K562 (cell line): ENCODE data around the gene H2AZ2. TPM values are rescaled to one million over a fixed set of nuclear protein-coding genes. Genes with fewer than 3 reads are reported as not detected.

ENCODE experiments used
- ATF1 ChIP-seq, 2 experiments: fragments of 450-650 bp in 1 of 2; IDR thresholded peaks; 2 replicates each; pipeline ENCODE4 v1.6.1; 2016; ENCODE audit warnings: missing compliant biosample characterization in 1 of 2, missing genetic modification characterization in 1 of 2
- GTF3C2 ChIP-seq: IDR thresholded peaks from 3 replicates; pipeline ENCODE4 v1.6.1; 2011; ENCODE audit warnings: borderline replicate concordance, mild to moderate bottlenecking, moderate library complexity; ENCODE audit not compliant: insufficient read length; ENCODE audit errors: extremely low read depth
- HIVEP1 ChIP-seq: fragments of 250-450 bp; sonication (Bioruptor Pico); IDR thresholded peaks from 2 replicates; pipeline ENCODE4 v1.4.0; 2020; ENCODE audit warnings: mild to moderate bottlenecking
- IFI16 ChIP-seq: fragments of 250-450 bp; sonication (Bioruptor Pico); IDR thresholded peaks from 2 replicates; pipeline ENCODE4 v2.1.2; 2022; ENCODE audit warnings: mild to moderate bottlenecking, inconsistent platforms
- MLLT1 ChIP-seq, 2 experiments: fragments of 450-650 bp; IDR thresholded peaks; 2 replicates each; pipeline ENCODE4 v1.6.1; 2016
- MYC ChIP-seq, 2 experiments: fragments of 250-450 bp in 1 of 2; sonication (Bioruptor Pico) in 1 of 2; IDR thresholded peaks; 2 replicates each; pipeline versions ENCODE4 v1.5.1 to v1.6.1; 2012 to 2021; ENCODE audit warnings: low read depth in 2 of 2, borderline replicate concordance in 1 of 2, improper control_type of control experiment in 1 of 2, low read length in 1 of 2, mild to moderate bottlenecking in 1 of 2, moderate library complexity in 1 of 2
- NFE2L1 ChIP-seq: fragments of 450-650 bp; IDR thresholded peaks from 2 replicates; pipeline ENCODE4 v1.6.1; 2016; ENCODE audit warnings: missing genetic modification characterization, low read depth, mild to moderate bottlenecking, missing compliant biosample characterization, moderate library complexity, borderline replicate concordance
- NR0B1 ChIP-seq: fragments of 450-650 bp; IDR thresholded peaks from one replicate; pipeline ENCODE4 v1.6.1; 2018; ENCODE audit warnings: mild to moderate bottlenecking, moderate library complexity; ENCODE audit not compliant: partially characterized antibody
- POU5F1 ChIP-seq: fragments of 150-350 bp; IDR thresholded peaks from 2 replicates; pipeline ENCODE4 v1.6.1; 2014; ENCODE audit warnings: borderline replicate concordance, low read length, low read depth, mild to moderate bottlenecking; ENCODE audit not compliant: partially characterized antibody
- RB1 ChIP-seq: fragments of 450-650 bp; IDR thresholded peaks from 2 replicates; pipeline ENCODE4 v1.6.1; 2017; ENCODE audit warnings: low read depth, mild to moderate bottlenecking
- RBM22 ChIP-seq: fragments of 200-400 bp; formaldehyde crosslinking; IDR thresholded peaks from 2 replicates; pipeline ENCODE4 v1.6.1; 2018; ENCODE audit warnings: low read length, low read depth; ENCODE audit not compliant: poor library complexity, severe bottlenecking
- SFPQ ChIP-seq: fragments of 200-400 bp; formaldehyde crosslinking; IDR thresholded peaks from 2 replicates; pipeline ENCODE4 v1.6.1; 2017; ENCODE audit warnings: mild to moderate bottlenecking, low read depth, low read length, moderate library complexity
- SIN3A ChIP-seq, 2 experiments: fragments of 150-350 bp in 1 of 2; IDR thresholded peaks; 2 replicates each; pipeline ENCODE4 v1.6.1; 2011 to 2016; ENCODE audit warnings: borderline replicate concordance in 2 of 2, low read depth in 2 of 2, low read length in 2 of 2, mild to moderate bottlenecking in 2 of 2, moderate library complexity in 2 of 2; ENCODE audit not compliant: control insufficient read depth in 1 of 2
- SRSF3 ChIP-seq: fragments of 200-400 bp; formaldehyde crosslinking; IDR thresholded peaks from 2 replicates; pipeline ENCODE4 v1.6.1; 2016; ENCODE audit warnings: mild to moderate bottlenecking, low read length, moderate library complexity; ENCODE audit not compliant: insufficient read depth
- TARDBP ChIP-seq: fragments of 450-650 bp; IDR thresholded peaks from 2 replicates; pipeline ENCODE4 v1.6.1; 2016
- TCF7 ChIP-seq: sonication (generic); IDR thresholded peaks from 2 replicates; pipeline ENCODE4 v1.6.1; 2016; ENCODE audit warnings: antibody characterized with exemption, borderline replicate concordance
- ZNF134 ChIP-seq: fragments of 250-450 bp; sonication (Bioruptor Pico); conservative IDR thresholded peaks from 2 replicates; pipeline ENCODE4 v1.4.0; 2020
- ZNF511 ChIP-seq: sonication (generic); formaldehyde crosslinking; IDR thresholded peaks from 2 replicates; pipeline ENCODE4 v1.8.0; 2022; ENCODE audit warnings: mild to moderate bottlenecking, missing genetic modification reagents
- polyA plus RNA-seq, 8 experiments: library from polyadenylated mRNA; depleted of rRNA in 4 of 8; stranded (reverse) in 5 of 8; unstranded in 3 of 8; fragments of >200 nt; fragmentation: Nextera tagmentation in 2 of 8; fragmentation: Illumina TruSeq in 1 of 8; extraction: Ambion mirVana in 2 of 8; extraction: Trizol in 1 of 8; gene quantifications; 2 replicates each; pipeline versions ENCODE4 v1.2.1 to v1.2.3, GENCODE V29; 2011 to 2014; ENCODE audit warnings: inconsistent platforms in 1 of 8, missing spikeins in 1 of 8
- total RNA-seq, 7 experiments: library from RNA; depleted of rRNA in 6 of 7; stranded (reverse); fragments of >200 nt in 6 of 7; fragmentation: Illumina TruSeq in 2 of 7; extraction: Trizol in 2 of 7; gene quantifications; 2 replicates each; pipeline versions ENCODE4 v1.2.1 to v1.2.3, GENCODE V29; 2011 to 2021; ENCODE audit warnings: low replicate concordance in 1 of 7

H2AZ2 gene
- total and polyA plus RNA-seq, 9 of the 15 experiments (the other 6 are each of a cell fraction or from before 2014, with no cell fraction given), result 105 to 382 (median 286) TPM

- TF ChIP-seq SFPQ (no peak), ZNF134 (CRISPR knock-in tag) (no peak), SRSF3 (no peak), ZNF511 (CRISPR knock-in tag) (peak; percentile 93; the same call in 1 of the 2 replicates), RBM22 (peak; percentile 81), SIN3A (IDR thresholded peaks at IDR 0.05; ENCODE audit: borderline replicate concordance in 2 of 2, control insufficient read depth in 1 of 2, low read depth in 2 of 2, low read length in 2 of 2) (peak in 1 of 2 experiments; percentile 79; a peak in 2 of 4 replicates), MLLT1 (IDR thresholded peaks at IDR 0.05) (peak; percentile 76 to 91; a peak in 3 of 4 replicates), HIVEP1 (peak; percentile 53; the same call in 1 of the 2 replicates), NFE2L1 (no peak), ATF1 (CRISPR knock-in tag; IDR thresholded peaks at IDR 0.05) (no peak), ATF1 (tag; IDR thresholded peaks at IDR 0.05) (no peak), NR0B1 (no peak), GTF3C2 (no peak), MYC (IDR thresholded peaks at IDR 0.05; ENCODE audit: low read depth, low read length) (0 out of 2 replicates have a peak, but pooled peaks have one; percentile 25), MYC (CRISPR knock-in tag; IDR thresholded peaks at IDR 0.05; ENCODE audit: borderline replicate concordance, low read depth) (no peak), TCF7 (0 out of 2 replicates have a peak, but pooled peaks have one; percentile 36), RB1 (peak; percentile 86; the same call in 1 of the 2 replicates), POU5F1 (no peak), TARDBP (no peak), IFI16 (CRISPR knock-in tag) (no peak)
These were observed 373 bp downstream of the H2AZ2 start (continued) for GRCh38 chr7:44847509-44847919.
